GM21367 (cell line): ENCODE data around the gene NOPCHAP1.

Experiments used
- ATAC-seq: cut with Tn5 transposase; IDR thresholded peaks from one replicate; pipeline ENCODE4 v1.9.1; 2021; ENCODE audit not compliant: unreplicated experiment

Gene NOPCHAP1

GRCh38 chr12:105018012-105018411, 31.9 kb downstream of the NOPCHAP1 start:
- no peak for ATAC-seq

- ATAC-seq, result no peak
These were observed 32.7 kb downstream of the NOPCHAP1 start for GRCh38 chr12:105018776-105019175.

DNA sequence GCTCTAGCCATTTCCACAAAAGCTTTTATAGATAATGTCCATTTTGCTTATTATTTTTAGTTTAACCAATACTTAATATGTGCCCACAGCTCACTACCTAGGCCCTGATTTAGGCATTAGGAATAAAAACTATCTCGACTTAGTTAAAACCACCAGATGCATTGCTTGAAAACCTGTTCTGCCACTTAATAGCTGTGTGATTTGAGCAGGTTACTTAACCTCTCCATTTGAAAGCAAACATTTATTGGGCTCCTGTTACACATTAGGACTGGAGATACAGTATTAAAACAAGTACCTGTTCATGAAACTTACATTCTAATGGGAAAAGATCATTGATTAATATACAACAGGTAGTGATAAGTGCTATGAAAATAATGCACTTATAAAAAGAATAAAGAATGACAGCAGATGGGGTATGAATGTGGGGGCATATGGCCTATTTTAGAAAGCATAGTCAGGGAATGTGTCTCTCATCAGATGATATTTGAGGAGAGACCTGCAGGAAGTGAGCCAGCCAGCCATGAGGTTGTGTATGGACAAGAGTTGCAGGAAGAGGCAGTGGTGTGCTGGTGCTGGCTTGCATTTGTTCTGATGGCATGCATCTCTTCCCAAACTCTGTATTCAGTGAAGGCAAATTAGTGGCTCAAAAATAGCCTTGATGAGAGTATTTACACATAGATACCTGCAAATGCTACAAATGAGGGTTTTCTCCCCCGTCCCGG, 34.3 kb downstream of the NOPCHAP1 start:
- no peak for ATAC-seq

DNA sequence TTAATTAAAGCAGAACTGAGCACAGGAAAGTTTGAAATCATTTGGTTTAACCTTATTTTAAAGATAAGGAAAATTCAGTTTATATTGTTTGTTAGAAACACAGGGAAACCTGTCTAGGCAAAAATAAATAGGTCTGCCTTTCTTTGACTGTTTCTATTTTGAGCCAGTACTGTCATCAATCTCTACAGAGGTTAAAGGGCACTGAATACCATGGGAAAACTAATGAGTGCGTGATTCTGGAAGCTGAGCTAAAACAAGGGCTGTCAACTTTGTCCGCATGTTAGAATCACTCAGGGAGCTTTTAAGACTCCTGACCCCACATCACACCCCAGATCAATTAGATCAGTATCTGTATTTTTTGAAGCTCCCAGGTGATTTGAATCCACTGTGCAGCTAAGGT, 38.8 kb downstream of the NOPCHAP1 start:
- ATAC-seq, result no peak

DNA sequence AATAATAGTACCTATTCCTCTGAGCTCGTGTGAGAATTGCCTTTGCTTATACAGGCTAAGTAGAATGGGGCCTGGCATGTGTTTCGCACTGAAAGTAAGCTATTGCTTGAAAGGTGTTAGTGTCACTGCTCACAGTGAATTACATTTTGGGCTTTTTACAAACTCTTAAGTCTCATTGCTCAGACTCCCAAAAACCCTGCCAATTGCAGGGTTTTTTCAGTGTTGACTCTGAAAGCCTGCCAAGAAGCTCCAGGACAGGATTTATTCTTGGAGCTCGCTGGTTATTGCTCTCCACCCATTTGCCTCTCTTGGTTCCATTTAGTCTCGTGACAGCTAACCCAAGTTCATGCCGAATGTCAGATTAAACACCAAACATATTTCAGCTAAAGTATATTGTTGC, 39.8 kb downstream of the NOPCHAP1 start:
- ATAC-seq, result no peak

DNA sequence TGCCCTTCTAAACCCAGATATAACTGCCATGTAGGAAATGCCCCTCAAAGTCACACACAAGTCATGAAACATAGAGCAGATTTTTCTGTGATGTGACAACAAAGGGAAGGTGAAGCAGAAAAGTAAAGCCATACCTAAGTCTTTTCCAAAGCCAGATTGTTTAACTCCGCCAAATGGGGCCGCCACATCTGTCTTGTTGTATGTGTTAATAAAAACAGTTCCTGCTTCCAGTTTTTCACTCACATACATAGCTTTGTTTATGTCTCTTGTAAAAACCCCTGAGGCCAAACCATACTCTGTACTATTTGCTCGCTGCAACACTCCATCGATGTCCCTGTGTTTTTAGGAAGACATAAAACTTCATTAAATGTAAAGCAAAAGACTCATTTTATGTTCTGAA, 40.3 kb downstream of the NOPCHAP1 start:
- no peak for ATAC-seq

DNA sequence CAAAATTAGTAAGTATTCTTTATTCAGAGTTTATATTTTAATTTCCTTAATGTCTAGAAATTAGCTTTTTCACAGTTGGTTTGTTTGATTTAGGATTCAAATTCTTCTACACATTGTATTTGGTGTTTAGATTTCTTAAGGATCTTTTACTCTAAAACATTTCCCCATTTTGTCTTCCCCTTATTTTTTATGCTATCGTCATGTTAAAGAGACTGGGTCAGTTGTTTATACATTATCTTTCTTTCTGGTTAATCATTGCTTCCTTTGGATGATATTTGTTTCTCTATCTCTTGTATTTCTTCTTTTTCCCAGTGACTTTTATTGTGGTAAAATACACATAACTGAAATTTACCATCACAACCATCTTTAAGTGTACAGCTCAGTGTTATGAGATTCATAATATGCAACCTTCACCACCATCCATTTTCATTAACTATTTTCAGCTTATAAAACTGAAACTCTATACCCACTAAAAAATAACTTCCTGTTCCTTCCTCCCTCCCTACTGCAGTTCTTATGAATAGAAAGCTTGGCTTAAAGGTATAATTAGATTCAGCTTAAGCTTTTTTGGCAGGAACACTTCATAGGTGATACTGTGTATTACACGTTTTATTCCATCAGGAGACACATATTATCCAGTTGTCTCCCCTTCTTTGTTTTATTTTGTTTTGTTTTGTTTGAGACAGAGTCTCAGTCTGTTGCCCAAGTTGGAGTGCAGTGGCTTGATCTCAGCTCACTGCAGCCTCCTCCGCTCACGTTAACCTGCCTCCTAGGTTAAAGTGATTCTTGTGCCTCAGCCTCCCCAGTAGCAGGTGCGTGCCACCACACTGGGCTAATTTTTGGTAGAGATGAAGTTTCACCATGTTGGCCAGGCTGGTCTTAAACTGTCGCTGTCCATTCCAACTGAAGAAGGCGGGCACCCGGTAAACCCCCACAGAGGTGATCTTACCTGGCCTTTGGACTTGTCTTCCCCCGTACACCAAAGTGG, 45.0 kb downstream of the NOPCHAP1 start:
- ATAC-seq, result peak; percentile 88

DNA sequence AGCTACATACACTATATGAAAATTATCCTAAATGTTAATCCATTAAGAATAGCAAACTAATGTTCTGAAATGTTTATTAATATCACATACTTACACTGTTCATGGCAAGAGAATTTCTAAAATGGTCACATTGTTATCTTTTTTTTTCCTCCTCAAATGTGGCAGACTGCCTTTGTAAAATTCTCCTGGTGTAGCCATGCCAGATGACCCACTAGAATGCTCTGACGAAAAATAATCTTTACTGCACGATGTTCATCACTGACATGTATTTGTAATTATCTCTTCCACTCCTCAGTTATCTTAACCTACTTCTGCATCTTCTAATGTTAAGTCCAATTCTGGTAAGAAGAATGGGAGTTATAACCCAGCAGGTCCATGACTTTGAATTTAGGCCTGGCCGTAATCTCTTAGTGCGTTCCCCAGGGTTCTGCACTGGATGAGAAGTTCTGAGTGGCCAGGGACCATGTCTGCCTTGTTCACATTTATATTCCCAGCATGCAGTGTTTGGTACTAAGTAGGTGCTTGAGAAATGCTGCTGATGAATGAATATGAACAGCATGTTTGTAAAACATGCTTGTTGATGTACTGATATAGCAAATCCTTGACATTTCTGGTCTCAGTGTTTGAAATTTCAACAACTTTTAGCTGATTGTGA, 46.7 kb downstream of the NOPCHAP1 start:
- ATAC-seq, result no peak

DNA sequence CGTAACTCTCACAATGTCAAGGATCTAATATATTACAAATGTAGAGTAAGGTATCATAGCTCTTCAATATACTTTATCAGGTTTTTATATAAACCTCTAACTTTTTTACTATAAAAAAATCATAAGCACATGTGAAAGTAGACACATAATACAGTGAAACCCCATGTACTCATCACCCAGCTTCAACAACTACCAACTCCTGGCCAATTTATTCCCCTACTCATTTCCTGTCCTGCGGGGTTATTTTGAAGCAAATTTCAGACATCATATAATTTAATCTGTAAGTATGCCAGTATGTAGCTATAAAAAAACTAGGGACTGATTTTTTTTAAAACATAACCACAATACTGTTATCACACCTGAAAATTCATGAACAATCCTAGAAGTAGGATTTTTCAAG, 47.7 kb downstream of the NOPCHAP1 start:
- no peak for ATAC-seq
